ENCODE measurements around the gene HPCA.

Gene HPCA

DNA sequence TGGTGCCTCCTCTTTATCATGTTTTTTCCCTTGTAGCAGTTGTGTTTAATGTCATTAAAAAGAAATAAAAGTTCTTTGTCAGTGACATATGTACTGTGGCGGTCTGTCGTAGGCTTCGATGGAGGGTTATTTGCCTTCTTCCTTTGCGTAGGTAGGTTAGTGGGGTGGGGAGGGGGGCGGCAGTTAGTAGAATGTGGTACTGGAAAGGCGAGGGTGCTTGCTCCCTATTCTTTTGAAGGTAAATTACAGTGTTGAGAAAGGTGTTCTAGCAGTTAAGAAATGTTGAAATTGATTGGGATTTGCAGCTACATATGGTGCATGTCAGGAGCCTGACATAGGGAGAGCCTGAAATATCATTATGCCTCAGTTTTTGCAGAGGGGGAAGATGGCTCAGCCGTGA is 27.5 kb upstream of the HPCA start:
- H3K79me2 ChIP-seq (ENCODE audit: low read length): no peaks in the 10 kb centered on the region
- H3K9ac ChIP-seq (ENCODE audit: low read length): no peak overlapping the region
- H3K4me3 ChIP-seq (ENCODE audit: low read length): no peak overlapping the region
- H3K9me3 ChIP-seq (ENCODE audit: insufficient read depth, low read length): no peaks in the 10 kb centered on the region
- H2AFZ ChIP-seq (ENCODE audit: low read depth, low read length): no peak overlapping the region
- TF ChIP-seq EZH2phosphoT487 (IDR thresholded peaks at IDR 0.05; ENCODE audit: low read depth) (no peak), CTCF (IDR thresholded peaks at IDR 0.05; ENCODE audit: low read depth, low read length) (no peak)
- H3K36me3 ChIP-seq (replicated peaks; ENCODE audit: low read depth, low read length): peaks cover 10% of the 10 kb centered on the region
- H3K27me3 ChIP-seq (ENCODE audit: low read depth, low read length): no peaks in the 10 kb centered on the region
- peaks cover 3% of the 10 kb centered on the region for H3K4me1 ChIP-seq (ENCODE audit: low read length)
- H4K20me1 ChIP-seq (ENCODE audit: insufficient read depth, low read length): no peaks in the 10 kb centered on the region
- H3K4me2 ChIP-seq (ENCODE audit: low read length): no peak overlapping the region
- no peak overlapping the region for H3K27ac ChIP-seq (ENCODE audit: low read length)

GRCh38 chr1:32859915-32860314 is 26.4 kb upstream of the HPCA start:
- no peak overlapping the region for H3K4me2 ChIP-seq (ENCODE audit: low read length)
- no peak overlapping the region for H3K27ac ChIP-seq (ENCODE audit: low read length)
- no peak overlapping the region for H3K9ac ChIP-seq (ENCODE audit: low read length)
- no peaks in the 10 kb centered on the region for H3K27me3 ChIP-seq (ENCODE audit: low read depth, low read length)
- H3K36me3 ChIP-seq (replicated peaks; ENCODE audit: low read depth, low read length): peaks cover 10% of the 10 kb centered on the region
- H2AFZ ChIP-seq (ENCODE audit: low read depth, low read length): no peak overlapping the region
- no peaks in the 10 kb centered on the region for H3K79me2 ChIP-seq (ENCODE audit: low read length)
- TF ChIP-seq CTCF (IDR thresholded peaks at IDR 0.05; ENCODE audit: low read depth, low read length) (no peak), EZH2phosphoT487 (IDR thresholded peaks at IDR 0.05; ENCODE audit: low read depth) (no peak)
- H3K9me3 ChIP-seq (ENCODE audit: insufficient read depth, low read length): no peaks in the 10 kb centered on the region
- peaks cover 11% of the 10 kb centered on the region for H3K4me1 ChIP-seq (ENCODE audit: low read length)
- no peaks in the 10 kb centered on the region for H4K20me1 ChIP-seq (ENCODE audit: insufficient read depth, low read length)
- H3K4me3 ChIP-seq (ENCODE audit: low read length): no peak overlapping the region

DNA sequence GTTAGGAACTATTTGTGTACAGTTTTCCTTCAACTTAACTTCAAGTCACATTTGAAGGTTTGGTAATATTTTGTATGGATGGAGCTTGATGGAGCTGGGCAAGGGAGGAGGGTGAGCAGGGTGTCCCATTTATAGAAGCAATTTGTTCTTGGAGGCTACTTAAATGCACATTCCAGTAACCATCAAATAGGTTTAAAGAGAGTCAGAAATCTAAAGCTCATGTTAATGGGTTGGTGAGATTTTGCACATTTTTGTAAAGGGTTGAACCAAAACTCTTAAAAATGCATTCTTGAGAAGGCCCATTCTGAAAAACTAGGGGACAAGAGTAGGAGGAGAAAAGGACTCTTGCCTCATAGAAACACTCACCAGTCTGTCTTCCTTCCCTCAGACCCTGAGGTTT is 25.7 kb upstream of the HPCA start:
- Histone ChIP-seq H3K27me3 (ENCODE audit: low read depth, low read length) (no peaks in the 10 kb centered on the region), H3K4me1 (ENCODE audit: low read length) (peaks cover 11% of the 10 kb centered on the region), H3K27ac (ENCODE audit: low read length) (no peak overlapping the region), H3K36me3 (replicated peaks; ENCODE audit: low read depth, low read length) (peaks cover 7% of the 10 kb centered on the region), H3K4me2 (ENCODE audit: low read length) (no peak overlapping the region), H3K9me3 (ENCODE audit: insufficient read depth, low read length) (no peaks in the 10 kb centered on the region), H3K4me3 (ENCODE audit: low read length) (no peak overlapping the region), H3K79me2 (ENCODE audit: low read length) (no peaks in the 10 kb centered on the region), H2AFZ (ENCODE audit: low read depth, low read length) (no peak overlapping the region), H4K20me1 (ENCODE audit: insufficient read depth, low read length) (no peaks in the 10 kb centered on the region), H3K9ac (ENCODE audit: low read length) (no peak overlapping the region)
- TF ChIP-seq CTCF (IDR thresholded peaks at IDR 0.05; ENCODE audit: low read depth, low read length) (no peak), EZH2phosphoT487 (IDR thresholded peaks at IDR 0.05; ENCODE audit: low read depth) (no peak)

DNA sequence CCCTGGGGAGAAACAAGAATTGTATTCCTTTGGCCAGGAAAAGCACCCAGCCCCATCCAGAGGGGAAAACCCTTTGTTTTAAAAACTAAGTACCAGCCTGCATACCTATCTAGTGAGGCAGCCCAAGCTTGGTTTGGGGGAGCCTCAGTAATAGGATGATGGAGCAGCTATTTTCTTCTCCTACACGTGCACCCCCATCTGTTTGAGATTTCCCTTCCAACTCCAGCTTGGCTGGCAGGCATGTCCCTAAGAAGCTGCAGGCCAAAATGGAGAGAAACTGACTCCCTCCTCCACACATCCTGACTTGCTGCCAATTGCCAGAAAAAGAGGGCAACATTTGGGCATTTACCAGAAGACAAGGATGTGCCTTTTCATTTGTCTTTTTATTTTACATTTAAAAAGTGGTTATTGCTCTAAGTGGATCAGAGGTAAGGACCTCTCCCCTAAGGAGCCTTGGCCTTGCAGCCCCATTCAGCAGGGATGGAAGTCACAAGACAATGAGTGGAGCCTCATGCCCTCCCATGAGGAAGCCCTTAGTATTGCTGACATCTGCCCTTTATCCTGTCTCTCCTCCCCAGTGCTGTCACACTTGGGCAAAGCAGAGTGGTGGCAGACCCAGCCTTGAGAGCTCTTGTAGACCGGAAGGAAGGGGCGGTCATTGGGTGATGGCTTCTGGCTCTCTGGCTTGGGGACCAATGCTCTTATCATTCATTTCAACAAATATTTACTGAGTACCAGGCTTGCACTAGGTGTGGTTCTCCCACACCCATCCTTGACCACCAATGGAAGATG is 24.2 kb upstream of the HPCA start:
- no peak overlapping the region for H2AFZ ChIP-seq (ENCODE audit: low read depth, low read length)
- no peak for TF ChIP-seq EZH2phosphoT487 (IDR thresholded peaks at IDR 0.05; ENCODE audit: low read depth)
- no peak for TF ChIP-seq CTCF (IDR thresholded peaks at IDR 0.05; ENCODE audit: low read depth, low read length)
- H4K20me1 ChIP-seq (ENCODE audit: insufficient read depth, low read length): no peaks in the 10 kb centered on the region
- H3K9ac ChIP-seq (ENCODE audit: low read length): no peak overlapping the region
- no peaks in the 10 kb centered on the region for H3K79me2 ChIP-seq (ENCODE audit: low read length)
- H3K4me3 ChIP-seq (ENCODE audit: low read length): no peak overlapping the region
- no peak overlapping the region for H3K27ac ChIP-seq (ENCODE audit: low read length)
- no peaks in the 10 kb centered on the region for H3K36me3 ChIP-seq (replicated peaks; ENCODE audit: low read depth, low read length)
- H3K9me3 ChIP-seq (ENCODE audit: insufficient read depth, low read length): no peaks in the 10 kb centered on the region
- H3K4me2 ChIP-seq (ENCODE audit: low read length): no peak overlapping the region
- no peaks in the 10 kb centered on the region for H3K27me3 ChIP-seq (ENCODE audit: low read depth, low read length)
- H3K4me1 ChIP-seq (ENCODE audit: low read length): peaks cover 11% of the 10 kb centered on the region
